HG03064 (cell line): ENCODE results near the gene FARP2.
"Not testable (repeated sequence)": the region's sequence is repeated elsewhere in the genome, so short reads cannot be mapped to it uniquely, and the experiment has no call there.

Source experiments
- ATAC-seq: cut with Tn5 transposase; IDR thresholded peaks from one replicate; pipeline ENCODE4 v1.9.1; 2021; ENCODE audit warnings: low read depth; ENCODE audit not compliant: unreplicated experiment

The FARP2 gene

DNA sequence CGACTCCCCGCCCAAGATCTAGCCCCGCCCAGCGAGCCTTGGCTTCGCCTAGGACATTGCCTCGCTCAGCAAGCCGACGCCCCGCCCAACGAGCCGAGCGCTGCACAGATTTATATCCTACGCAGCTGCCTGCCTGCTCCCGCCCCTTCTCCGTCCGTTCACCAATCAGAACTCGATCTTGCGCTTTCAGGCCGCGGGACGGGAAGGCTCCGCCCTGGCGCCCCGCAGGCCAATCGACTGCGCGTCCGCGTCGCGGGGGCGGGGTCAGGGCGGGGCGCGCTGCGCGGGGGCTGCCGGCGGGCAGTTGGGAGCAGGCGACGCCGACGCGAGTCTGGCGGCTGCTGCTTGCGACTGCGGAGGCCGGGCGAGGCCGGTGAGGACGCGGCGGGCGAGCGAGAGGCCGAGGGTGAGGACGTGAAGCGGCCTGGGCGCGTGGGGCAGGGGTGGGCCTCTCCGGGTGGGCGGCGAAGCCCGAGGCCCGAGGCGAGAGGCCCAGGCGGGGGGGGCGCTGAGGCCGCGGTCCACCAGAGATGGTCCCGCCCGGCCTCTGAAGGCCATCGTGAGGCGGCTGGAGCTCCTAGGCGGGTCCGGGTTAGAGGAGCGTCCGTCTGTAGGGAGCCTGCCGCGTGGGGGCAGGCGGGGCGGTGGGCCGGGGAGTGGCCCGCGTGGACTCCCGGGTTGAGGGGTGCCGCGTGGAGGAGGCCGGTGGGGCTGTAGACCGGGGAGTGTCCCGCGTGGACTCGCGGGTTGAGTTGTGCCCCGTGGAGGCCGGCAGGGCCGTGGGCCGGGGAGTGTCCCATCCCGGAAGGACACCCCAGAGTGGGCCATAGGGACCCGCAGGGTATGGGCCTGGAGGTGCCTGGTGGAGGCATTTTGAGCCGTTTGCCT, at the start of gene FARP2:
TSS of gene FARP2 (plus strand) at position 303 of the 888 bp plus-strand sequence. CDS start 16,823 bp downstream, outside the sequence.
- peak; percentile 69 for ATAC-seq

DNA sequence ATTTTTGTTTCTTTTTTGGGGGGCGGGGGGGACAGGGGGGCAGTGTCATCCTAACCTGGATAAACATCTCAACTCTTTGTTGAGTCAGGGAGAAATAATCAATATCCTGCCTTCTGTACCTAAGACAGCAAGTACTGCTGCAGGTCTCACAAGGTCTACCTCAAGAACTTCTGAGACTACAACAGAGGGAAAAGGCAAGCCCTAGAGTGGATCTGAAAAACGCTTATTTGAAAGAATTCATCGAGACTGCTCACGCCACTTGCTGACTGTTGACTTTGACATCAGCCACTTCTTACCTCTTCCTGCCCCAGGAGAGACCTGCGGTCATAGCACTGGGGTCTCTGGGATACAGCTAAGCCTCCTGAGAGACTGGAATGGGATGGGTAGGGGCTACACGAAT, 49.0 kb upstream of the FARP2 start:
- no peak for ATAC-seq

DNA sequence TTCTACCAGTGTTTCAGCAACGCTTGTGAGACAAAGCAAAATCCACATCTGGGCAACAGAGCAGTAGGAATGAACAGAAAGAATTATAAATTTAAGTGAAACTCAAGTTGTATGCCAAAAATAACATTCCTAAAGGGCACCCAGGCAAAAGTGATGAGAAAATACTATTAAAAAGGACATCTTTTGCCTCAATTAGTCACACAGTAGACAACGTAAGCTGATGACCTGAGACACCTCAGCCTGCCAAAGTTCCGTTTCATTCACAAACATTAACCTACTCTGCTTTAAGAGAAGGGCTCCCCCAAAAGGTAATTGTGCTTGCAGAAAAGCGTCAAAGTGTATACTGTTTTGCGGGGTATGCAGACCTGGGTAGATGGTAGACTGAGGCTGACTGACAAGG, 47.8 kb upstream of the FARP2 start:
- ATAC-seq: no peak

DNA sequence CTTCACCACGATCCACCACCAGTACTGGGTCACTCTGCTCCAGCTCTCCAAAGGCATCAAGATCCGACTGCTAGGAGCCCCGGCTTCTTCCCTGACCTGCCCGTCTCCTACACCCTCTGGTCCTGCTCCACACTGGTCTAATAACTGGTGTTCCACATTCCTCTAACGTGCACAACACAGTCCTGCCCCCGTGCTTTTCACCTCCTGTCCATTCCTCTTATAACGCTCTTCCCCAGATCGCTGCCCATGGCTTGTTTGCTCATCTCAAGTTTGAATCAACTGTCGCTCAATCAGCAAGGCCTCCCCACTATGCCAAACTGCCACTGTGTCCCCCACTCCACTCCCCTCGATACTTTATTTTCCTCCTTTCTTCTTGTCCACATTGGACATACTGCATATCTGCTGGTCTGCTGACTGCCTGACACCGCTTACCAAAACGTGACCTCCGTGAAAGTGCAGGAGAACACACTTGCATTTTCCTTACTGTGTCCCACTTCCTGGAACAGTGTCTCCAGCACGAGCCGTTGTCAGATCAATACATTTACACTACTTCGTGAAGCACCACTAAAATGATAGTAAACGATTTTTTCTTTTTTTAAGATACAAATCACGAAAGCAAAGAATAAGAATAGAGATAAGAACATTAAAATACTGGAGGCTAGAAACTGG, 47.1 kb upstream of the FARP2 start:
- no peak for ATAC-seq

GRCh38 chr2:241309684-241310117, 46.4 kb upstream of the FARP2 start:
- ATAC-seq: no peak

- ATAC-seq: no peak
Observed at GRCh38 chr2:241310917-241311566, 45.0 kb upstream of the FARP2 start.

GRCh38 chr2:241312082-241312481, 44.0 kb upstream of the FARP2 start:
- ATAC-seq: no peak

- no peak for ATAC-seq
Observed at GRCh38 chr2:241313543-241314095, 42.5 kb upstream of the FARP2 start.

DNA sequence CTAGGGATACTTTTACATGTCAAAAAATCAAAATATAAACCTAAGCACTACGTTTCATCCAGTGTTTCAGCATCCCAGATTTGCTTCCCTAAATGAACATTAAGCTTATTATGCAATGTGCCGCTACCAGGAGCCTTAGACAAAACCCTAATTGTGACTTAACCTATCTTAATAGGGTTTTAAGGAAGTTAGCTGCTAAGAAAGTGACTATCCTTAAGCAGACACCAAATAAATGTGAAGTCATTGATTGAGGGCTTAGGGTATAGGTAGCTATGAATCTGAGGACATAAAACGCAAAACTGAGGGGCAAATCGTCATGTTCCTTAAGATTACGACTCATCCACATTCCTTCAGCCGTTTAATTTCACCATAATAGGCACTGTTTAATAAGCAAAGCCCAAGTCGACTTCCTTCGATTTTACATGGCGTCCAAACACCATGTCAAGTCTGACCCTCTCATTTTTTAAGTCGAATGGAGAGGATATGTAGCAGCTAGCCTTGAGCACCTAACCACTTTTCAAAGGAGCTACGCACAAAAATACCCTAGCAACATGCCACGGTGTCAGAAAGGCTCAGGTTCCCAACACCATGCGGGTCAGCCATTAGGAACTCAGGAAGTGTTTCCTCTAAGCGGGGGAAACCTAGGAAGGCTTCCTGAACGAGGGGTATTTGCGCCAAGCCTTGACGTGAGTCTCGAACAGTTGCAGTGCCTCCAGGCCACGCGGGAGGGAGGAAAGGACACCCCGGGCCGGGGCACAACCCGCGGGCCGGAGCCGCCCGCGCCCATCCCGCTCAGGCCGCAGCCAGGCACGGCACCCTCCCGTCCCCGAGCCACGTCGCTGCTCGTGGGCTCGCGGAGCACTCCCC, 41.6 kb upstream of the FARP2 start:
- ATAC-seq: no peak

GRCh38 chr2:241315093-241315878, 40.8 kb upstream of the FARP2 start, which contains the start of gene HDLBP:
TSS of gene HDLBP (minus strand) at chr2:241315672. CDS start at chr2:241266869, 48,803 bp downstream.
- peak; percentile 53 for ATAC-seq

DNA sequence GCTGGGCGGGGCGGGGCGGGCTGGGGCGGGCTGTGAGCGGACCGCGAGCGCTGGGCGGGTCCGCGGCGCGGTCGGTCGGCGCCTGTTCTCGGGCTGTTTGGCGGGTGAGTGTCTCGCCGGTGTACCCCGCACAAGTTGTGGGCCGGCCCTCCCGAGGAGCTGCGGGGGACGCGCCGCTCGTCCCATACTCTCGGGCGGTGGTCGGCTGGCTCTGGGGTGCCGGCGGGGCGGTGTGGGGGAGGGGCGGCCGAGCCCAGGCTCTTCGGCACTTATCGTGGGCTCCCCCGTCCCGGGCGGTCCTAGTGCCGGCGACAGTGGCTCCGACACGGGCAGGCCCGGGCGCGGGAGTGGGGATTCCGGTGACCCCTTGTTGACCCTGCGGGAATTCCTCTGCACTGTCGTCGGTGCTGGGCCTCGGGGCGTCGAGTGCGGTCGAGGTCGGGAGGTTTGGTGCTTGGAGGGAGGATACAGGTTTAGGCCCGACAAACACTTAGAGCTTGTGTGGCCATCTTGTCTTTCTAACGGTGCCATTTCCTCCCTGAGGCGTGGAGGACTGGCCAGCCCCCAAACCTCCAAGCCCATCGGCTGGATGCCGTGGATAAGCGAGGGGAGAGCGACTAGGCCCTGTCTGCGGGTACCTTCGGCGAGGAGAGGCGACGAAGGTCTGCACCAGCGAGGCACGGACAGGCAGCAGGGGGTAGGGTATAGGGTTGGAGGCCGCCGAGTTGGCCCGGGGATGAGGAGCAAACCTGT, 40.0 kb upstream of the FARP2 start, which contains the start of gene SEPTIN2:
TSS of gene SEPTIN2 (plus strand) at position 47 of the 753 bp plus-strand sequence. CDS start 8,308 bp downstream, outside the sequence.
- peak; percentile 30 for ATAC-seq

DNA sequence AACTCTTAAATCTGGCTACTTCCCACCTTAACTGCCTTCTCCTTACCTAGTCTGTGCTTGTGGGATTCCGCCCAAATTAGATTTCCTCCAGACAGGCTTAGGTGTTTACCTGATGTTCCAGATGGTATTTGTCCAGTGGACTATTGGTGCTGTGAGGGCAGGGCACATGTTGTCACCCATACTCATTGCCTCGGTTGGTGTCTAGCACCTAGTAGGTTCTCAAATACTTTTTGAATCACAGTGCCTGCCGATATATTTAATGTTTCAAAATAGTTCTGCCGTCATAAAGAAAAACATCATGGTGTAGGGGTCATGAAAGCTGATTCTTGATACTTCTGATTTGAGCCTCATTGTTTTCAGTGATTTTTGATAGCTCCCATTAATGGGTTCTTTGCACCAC, 39.3 kb upstream of the FARP2 start:
- ATAC-seq: no peak

- no peak for ATAC-seq
Observed at GRCh38 chr2:241317391-241317790, 38.7 kb upstream of the FARP2 start.

- ATAC-seq: not testable (repeated sequence)
Observed at GRCh38 chr2:241318830-241319229, 37.3 kb upstream of the FARP2 start.

- ATAC-seq: no peak
Observed at GRCh38 chr2:241320394-241320793, 35.7 kb upstream of the FARP2 start.

- ATAC-seq: no peak
Observed at GRCh38 chr2:241321033-241321432, 35.1 kb upstream of the FARP2 start.

GRCh38 chr2:241321886-241322285, 34.2 kb upstream of the FARP2 start:
- no peak for ATAC-seq

- no peak for ATAC-seq
Observed at GRCh38 chr2:241323778-241324177, 32.3 kb upstream of the FARP2 start.
